Spleen (tissue), 7 donors: ENCODE measurements around the gene PBX1.

ENCODE experiments used
- CTCF ChIP-seq, 11 experiments: fragments of 200-600 bp in 7 of 11; fragments of 450-650 bp in 4 of 11; sonication (generic) in 4 of 11; IDR thresholded peaks in 8 of 11; conservative IDR thresholded peaks in 3 of 11; 1 replicate in 7 of 11; 2 replicates in 4 of 11; pipeline versions ENCODE4 v1.4.0 to v1.8.0; 2016 to 2021; ENCODE audit warnings: antibody characterized with exemption in 11 of 11, inconsistent platforms in 4 of 11, mild to moderate bottlenecking in 1 of 11
- POLR2A ChIP-seq, 3 donors: fragments of 450-650 bp; IDR thresholded peaks; one replicate each; pipeline ENCODE4 v1.5.1; 2017; ENCODE audit warnings: antibody characterized with exemption in 3 of 3, mild to moderate bottlenecking in 1 of 3
- donor health status: DM: no; HTN: no; CAD: no; lungs with moderate emphysema.
- donor health status: DM: no; HTN: no; CAD: no.
- donor health status: DM: no; HTN: no; CAD: no.

GRCh38 chr1:164880644-164881043, 321.7 kb downstream of the PBX1 start:
- TF ChIP-seq CTCF (IDR thresholded peaks at IDR 0.05 in 8 of 11, conservative IDR thresholded peaks at IDR 0.05 in 3 of 11) (no peak), POLR2A (IDR thresholded peaks at IDR 0.05) (no peak)
